IPS-18c (cell line): ENCODE data around the gene TXNDC11.
"Not testable (repeated sequence)": the region's sequence is repeated elsewhere in the genome, so short reads cannot be mapped to it uniquely, and the experiment has no call there.

Source experiments
- H3K4me3 ChIP-seq: 2 replicates; pipeline ENCODE4 v1.7.0; 2013; ENCODE audit warnings: low read depth, mild to moderate bottlenecking, low read length, moderate library complexity; ENCODE audit not compliant: insufficient read depth
- H3K9me3 ChIP-seq: one replicate; pipeline ENCODE4 v1.6.1; 2013; ENCODE audit warnings: mild to moderate bottlenecking, low read length, moderate library complexity; ENCODE audit not compliant: control insufficient read depth, insufficient read depth

TXNDC11 gene, protein sequence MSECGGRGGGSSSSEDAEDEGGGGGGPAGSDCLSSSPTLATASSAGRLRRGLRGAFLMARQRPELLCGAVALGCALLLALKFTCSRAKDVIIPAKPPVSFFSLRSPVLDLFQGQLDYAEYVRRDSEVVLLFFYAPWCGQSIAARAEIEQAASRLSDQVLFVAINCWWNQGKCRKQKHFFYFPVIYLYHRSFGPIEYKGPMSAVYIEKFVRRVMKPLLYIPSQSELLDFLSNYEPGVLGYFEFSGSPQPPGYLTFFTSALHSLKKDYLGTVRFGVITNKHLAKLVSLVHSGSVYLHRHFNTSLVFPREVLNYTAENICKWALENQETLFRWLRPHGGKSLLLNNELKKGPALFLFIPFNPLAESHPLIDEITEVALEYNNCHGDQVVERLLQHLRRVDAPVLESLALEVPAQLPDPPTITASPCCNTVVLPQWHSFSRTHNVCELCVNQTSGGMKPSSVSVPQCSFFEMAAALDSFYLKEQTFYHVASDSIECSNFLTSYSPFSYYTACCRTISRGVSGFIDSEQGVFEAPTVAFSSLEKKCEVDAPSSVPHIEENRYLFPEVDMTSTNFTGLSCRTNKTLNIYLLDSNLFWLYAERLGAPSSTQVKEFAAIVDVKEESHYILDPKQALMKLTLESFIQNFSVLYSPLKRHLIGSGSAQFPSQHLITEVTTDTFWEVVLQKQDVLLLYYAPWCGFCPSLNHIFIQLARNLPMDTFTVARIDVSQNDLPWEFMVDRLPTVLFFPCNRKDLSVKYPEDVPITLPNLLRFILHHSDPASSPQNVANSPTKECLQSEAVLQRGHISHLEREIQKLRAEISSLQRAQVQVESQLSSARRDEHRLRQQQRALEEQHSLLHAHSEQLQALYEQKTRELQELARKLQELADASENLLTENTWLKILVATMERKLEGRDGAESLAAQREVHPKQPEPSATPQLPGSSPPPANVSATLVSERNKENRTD

GRCh38 chr16:11742536-11743307 lies at the start of gene TXNDC11:
TSS of gene TXNDC11 (minus strand) at chr16:11742857. CDS start at chr16:11742730, 127 bp downstream.
- Histone ChIP-seq H3K4me3 (peak within 1 kb of the TSS; percentile 93), H3K9me3 (no peaks in the 10 kb centered on the region)

DNA sequence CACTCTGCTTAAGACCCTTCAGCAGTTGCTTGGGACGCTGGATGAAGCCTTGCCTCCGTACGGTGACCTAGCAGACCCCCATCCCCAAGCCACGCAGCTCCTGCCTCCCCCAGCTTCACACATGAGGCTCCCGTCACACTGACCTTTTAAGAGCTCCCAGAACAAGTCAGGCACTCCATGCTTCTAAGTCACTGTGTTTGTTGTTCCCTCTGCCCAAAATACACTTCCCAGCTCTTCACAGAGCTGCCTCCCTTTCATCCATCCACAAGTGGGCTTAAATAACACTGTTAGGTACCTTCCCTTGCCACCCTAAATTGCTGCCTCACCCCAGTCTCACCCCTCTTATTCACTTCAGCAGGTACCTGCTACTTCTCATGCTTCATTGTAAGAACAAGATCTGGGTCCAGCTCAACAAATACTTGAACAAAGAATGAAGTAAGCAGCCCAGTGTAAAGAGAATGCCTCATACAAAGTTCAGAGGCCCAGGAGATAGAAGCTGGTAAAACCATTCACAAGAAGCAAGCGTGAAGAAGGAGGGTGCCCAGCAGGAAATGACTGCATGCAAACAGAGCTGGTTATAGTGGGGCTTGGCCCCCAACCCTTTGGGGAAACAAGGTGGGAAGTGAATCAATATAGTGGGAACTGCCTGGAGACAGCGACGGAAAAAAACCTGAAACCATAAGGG lies 48.6 kb upstream of the TXNDC11 start:
- H3K9me3 ChIP-seq = no peaks in the 10 kb centered on the region
- H3K4me3 ChIP-seq = no peak overlapping the region

- no peaks in the 10 kb centered on the region for H3K9me3 ChIP-seq
- H3K4me3 ChIP-seq = no peak overlapping the region
These were observed 46.3 kb upstream of the TXNDC11 start for GRCh38 chr16:11788914-11789313.

DNA sequence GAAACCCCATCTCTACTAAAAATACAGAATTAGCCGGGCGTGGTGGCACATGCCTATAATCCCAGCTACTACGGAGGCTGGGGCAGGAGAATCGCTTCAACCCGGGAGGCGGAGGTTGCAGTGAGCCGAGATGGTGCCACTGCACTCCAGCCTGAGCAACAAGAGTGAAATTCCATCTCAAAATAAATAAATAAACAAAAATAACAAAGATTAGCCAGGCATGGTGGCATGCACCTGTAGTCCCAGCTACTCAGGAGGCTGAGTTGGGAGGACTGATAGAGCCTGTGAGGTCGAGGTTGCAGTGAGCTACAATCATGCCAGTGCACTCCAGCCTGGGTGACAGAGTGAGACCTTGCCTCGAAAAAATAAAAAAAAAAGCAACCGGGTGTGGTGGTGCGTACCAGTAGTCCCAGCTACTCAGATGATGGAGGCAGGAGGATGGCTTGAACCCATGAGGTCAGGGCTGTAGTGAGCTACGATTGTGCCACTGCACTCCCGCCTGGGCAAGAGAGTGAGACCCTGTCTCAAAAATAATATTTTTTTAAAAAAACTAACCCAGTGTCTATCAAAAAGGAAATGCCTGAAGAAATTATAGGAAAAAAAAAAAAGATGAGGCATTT lies 42.4 kb upstream of the TXNDC11 start:
- not testable (repeated sequence) for H3K4me3 ChIP-seq, H3K9me3 ChIP-seq

GRCh38 chr16:11784381-11784780 lies 41.7 kb upstream of the TXNDC11 start:
- H3K4me3 ChIP-seq, H3K9me3 ChIP-seq: not testable (repeated sequence)

- H3K4me3 ChIP-seq = no peak overlapping the region
- H3K9me3 ChIP-seq = no peaks in the 10 kb centered on the region
These were observed 41.3 kb upstream of the TXNDC11 start for GRCh38 chr16:11784038-11784369.

DNA sequence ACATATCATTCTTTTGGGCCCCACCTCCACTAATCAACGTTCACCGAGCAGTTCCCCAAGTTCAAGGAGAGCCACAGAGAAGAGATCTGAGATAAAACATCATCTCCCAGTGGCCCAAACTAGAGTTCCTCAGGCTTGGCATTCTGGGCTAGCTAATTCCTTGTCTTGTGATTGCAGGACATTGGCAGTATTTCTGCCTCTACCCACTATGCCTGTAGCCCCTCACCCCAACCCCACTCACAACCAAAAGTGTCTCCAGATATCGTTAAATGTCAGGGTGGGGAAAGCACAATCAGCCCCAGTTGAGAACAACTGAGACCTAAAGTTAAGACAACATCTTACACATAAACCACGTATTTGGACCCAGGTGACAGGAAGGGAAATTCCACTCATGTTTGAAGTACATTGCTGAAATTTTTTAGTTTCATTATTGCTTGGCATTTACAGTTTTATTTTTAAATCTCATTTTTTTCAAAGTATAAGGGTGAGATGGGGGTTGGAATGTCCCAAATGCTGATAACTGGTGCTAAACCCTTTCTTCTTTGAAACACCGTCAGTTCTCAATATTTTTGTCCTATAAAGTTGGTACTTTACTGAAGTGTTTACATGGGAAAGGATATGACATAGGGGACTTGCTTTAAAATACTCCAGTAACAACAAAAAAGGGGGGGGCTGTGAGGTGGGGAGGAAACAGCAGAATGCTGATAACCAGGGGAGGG lies 40.8 kb upstream of the TXNDC11 start:
- H3K9me3 ChIP-seq = no peaks in the 10 kb centered on the region
- no peak overlapping the region for H3K4me3 ChIP-seq

GRCh38 chr16:11781773-11782172 lies 39.1 kb upstream of the TXNDC11 start:
- Histone ChIP-seq H3K9me3 (no peaks in the 10 kb centered on the region), H3K4me3 (no peak overlapping the region)

GRCh38 chr16:11780991-11781680 lies 38.5 kb upstream of the TXNDC11 start:
- Histone ChIP-seq H3K9me3 (no peaks in the 10 kb centered on the region), H3K4me3 (no peak overlapping the region)

GRCh38 chr16:11779074-11779473 lies 36.4 kb upstream of the TXNDC11 start:
- H3K9me3 ChIP-seq = no peaks in the 10 kb centered on the region

DNA sequence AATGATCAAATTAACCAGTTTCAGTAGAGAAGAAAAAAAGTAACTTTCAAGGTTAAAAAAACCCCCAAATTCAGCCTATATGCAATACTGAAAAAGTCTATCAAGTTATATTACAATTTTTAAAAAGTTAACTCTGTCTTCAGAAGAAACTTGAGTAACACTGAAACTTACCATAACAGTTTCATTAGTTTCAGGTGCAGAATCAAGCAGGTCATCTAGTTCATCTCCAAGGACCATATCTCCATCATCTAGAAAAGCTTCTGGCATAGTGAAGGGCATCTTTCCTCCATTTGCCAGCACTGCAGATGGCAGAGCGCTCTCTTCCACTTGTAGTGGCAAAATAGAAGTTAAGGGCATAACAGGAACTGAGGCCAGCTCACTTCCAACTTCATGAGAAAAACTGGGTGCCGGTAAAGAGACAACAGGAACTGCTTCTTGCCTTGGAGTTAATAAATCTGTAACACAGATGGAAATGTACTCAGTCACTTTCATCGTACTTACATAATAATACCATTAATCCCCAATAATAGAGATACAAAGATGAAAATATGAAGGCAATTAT lies 31.5 kb upstream of the TXNDC11 start:
- H3K9me3 ChIP-seq = no peaks in the 10 kb centered on the region
- H3K4me3 ChIP-seq = no peak overlapping the region

More at GRCh38 chr16:11779074-11779473, 36.4 kb upstream of the TXNDC11 start:
- no peak overlapping the region for H3K4me3 ChIP-seq

DNA sequence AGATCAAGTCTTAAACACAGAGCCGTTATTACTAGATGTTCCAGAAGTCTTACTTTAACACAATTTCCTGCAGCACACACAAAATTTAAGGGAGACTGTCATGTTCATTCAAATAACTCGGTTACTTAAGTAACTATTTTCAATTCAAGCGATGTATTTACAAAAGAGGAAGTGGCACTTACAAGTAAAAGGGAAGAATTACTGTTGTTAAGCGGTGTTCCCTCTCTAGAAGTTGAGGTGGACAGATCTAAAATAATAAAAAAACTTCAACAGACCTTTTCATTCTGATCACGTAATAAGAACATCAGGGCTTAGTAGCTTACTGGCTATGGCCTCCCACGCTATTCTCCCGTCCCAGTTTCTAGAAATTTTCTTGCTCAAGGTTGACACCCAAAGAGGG lies 26.2 kb upstream of the TXNDC11 start:
- Histone ChIP-seq H3K9me3 (no peaks in the 10 kb centered on the region), H3K4me3 (no peak overlapping the region)

DNA sequence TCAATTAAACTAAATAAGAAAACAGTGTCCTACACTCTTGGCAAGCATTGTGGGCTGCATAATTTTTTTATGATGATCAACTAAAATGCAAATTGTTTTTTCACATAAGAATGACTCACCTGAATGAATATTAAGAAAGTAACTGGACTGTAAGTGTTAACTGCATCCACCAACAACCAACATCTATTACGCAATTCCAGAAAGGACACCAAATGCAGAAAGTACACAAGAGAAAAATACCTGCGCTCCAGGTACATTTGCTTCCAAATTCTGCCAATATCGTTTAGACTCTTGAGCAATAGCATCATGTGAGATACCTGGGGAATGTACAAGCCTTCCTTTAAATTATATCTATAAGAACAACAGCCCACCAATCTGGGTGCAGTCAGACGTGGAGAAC lies 19.8 kb upstream of the TXNDC11 start:
- no peaks in the 10 kb centered on the region for H3K9me3 ChIP-seq
- no peak overlapping the region for H3K4me3 ChIP-seq

DNA sequence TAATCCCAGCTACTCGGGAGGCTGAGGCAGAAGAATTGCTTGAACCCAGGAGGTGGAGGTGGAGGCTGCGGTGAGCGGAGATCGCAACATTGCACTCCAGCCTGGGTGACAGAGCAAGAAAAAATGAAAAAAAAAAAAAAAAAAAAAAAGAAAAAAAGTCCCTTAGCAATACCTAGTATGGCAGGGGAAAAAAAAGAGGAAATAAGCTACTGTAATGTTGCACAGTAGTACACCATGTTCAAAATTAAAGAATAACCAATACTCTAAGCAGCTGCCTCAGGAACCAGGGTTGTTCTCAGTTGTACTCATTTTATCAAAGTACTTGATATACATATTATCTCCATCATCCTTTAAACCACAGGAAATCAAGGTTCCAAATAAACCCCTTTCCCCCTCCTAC lies 17.3 kb upstream of the TXNDC11 start:
- H3K4me3 ChIP-seq = no peak overlapping the region

GRCh38 chr16:11759163-11759834 lies 16.6 kb upstream of the TXNDC11 start:
- Histone ChIP-seq H3K4me3 (no peak overlapping the region), H3K9me3 (no peaks in the 10 kb centered on the region)

More for the DNA sequence above, 17.3 kb upstream of the TXNDC11 start:
- H3K9me3 ChIP-seq = no peaks in the 10 kb centered on the region
